CD4-positive, alpha-beta T cell treated with Interleukin-6 for 4 hours (primary cell): Measurements from ENCODE around the gene LRP6.
"Not testable (repeated sequence)": the region's sequence is repeated elsewhere in the genome, so short reads cannot be mapped to it uniquely, and the experiment has no call there.

Experiments used
- DNase-seq: peaks from one replicate; pipeline ENCODE4 v3.0.0-alpha.2; 2020; ENCODE audit warnings: mixed read lengths

Gene LRP6

GRCh38 chr12:12178559-12178958 lies 88.3 kb downstream of the LRP6 start:
- no peak for DNase-seq

DNA sequence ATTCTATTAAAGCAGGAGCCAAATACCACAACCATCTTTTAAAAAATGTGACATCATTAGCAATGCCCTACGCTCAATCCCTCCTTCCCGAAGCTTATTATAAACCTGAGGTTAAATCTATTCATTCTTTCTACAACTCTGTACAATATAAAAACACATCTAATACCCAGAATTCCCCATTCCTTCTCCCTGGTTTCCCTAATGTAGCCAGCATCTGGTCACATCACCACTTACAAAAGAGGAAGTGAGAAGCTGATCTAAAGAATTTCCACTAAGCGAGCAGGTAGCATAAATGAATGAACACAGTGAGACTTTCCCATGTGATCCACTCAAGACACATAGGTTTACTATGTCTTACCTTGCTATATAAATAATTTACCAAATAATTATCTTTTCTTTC lies 90.4 kb downstream of the LRP6 start:
- DNase-seq = no peak

GRCh38 chr12:12171991-12172511 lies 94.8 kb downstream of the LRP6 start:
- DNase-seq = no peak

DNA sequence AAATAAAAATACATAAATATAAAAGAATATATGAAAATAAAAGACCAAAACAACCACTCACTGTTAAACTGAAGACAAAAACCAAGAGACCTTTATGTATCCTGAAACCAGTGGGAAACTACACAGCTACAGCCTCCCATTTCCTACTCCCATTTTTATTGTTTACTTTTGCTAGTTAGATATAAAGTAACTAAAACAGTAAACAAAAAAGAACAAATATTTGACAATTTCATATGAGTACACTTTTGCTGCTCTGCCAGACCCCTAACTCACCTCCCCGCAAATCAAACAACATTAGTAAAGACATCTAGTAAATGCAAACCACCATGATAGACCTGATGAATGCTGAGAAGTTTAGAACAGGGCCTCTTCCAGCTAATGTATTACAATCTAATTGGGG lies 99.0 kb downstream of the LRP6 start:
- no peak for DNase-seq

GRCh38 chr12:12166751-12167150 lies 100.1 kb downstream of the LRP6 start:
- DNase-seq = no peak

GRCh38 chr12:12159988-12160387 lies 106.9 kb downstream of the LRP6 start:
- no peak for DNase-seq

GRCh38 chr12:12158858-12159257 lies 108.0 kb downstream of the LRP6 start:
- DNase-seq = no peak

DNA sequence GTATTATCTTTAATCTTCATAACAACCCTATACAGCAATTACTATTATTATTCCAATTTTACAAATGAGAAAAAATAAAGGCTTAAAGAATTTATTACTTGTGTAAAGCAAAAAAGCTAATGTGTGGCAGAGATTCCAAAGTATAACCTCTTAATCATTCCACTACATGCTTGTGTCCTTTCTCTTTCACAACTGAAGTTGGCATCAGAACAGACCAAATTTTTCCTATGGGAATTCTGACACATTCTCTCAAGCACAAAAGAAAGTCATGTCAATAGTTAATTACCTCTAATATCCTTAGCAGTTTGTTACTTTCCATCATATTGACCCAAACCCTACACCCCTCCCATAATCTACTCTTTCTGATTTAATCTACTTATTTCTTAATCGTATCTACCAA lies 109.4 kb downstream of the LRP6 start:
- no peak for DNase-seq

DNA sequence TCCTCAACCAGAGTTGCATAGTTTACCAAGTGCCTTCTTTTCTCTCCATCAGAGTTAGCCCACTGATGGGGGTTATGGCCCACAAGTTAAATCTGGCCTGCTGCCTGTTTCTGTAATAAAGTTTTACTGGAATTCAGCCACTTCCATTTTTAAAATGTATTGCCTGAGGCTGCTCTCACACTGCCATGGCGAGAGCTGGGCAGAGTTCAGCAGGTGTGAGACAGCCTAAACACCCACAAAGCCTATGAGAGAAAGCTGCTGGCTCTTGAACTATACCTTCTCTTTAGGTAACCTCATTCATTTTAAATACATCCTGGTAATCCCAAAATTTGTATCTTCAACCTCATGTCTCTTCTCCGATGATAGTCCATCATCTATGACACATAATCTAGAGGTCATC lies 110.0 kb downstream of the LRP6 start:
- no peak for DNase-seq

GRCh38 chr12:12156116-12156515 lies 110.7 kb downstream of the LRP6 start:
- no peak for DNase-seq

GRCh38 chr12:12153596-12153995 lies 113.2 kb downstream of the LRP6 start:
- no peak for DNase-seq

DNA sequence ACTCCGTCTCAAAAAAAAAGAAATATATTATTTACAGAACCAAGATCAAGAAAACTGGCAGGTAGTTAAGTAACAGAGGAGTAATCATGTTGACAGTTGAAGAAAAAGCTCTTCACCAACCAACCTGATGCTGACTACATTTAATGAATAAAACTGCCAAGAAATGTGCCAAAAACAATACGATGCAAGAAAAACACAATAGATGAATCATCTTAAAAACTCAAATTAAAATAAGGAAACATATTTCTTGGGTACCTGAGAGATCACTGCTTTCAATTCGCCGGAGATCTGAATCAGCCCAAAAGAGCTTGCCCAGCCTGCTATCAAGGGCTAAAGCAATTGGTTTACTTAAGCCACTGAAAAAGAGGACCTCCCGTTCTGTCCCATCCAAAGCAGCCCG lies 119.7 kb downstream of the LRP6 start:
- DNase-seq = no peak

GRCh38 chr12:12144531-12144930 lies 122.3 kb downstream of the LRP6 start:
- DNase-seq = not testable (repeated sequence)

DNA sequence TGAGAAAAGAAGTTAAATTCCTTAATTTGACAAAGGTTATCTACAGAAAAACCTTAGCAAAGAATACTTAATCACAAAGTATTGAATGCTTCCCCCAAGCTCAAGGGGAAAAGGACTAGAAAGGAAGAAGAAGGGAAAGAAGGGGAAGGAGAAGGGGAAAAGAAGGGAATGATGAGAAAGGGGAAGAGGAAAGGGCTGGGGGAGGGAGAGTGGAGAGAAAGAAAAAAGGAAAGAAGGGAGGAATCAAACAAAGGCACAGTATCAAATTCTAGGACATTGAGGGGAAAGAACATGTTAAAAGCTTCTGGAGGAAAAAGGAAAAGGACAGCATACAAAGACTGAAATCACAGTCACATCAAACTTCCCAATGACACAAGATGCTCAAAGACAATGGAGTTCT lies 125.8 kb downstream of the LRP6 start:
- DNase-seq = no peak

DNA sequence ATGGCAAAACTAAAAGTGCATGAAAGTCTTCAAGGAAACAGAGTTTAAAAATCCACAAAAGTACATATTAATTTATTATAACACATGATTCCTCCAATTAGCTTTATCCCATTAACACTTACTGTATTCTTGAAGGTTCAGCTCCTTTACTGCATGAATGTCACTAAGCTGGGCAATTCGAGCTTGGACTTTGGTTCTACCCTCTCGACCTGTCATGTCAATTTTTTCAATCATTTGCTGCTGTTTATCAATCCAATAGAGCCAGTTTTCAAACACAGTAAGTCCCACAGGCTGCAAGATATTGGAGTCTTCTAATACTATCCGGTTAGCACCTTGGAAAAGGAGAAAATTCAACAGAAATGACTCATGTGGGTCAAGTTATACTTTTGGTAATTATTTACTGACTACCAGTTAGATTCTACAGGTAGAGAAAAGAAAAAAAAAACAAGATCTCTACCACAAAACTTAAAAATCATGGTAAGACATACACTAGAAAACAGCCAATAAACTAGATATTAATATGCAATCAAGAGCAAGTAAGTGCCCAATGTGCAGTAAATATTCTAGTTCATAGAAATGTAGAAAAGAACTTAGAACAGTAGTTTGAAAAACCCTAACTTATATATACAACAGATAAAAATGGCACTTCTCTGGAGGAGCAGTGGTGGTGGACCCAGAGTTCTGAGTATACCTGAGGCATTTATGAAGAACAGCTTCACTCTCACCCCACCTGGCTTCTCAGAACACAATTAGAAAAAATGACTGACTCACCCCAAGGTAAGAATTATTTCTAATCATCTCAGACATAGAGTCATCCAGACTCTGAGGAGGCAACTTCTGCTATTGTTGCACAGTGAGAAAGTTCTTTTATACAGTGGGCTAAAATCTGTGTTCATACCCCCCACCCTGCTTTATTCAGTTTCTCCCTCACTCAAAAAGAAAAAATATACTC lies 128.4 kb downstream of the LRP6 start:
- no peak for DNase-seq

GRCh38 chr12:12133785-12134184 lies 133.1 kb downstream of the LRP6 start:
- DNase-seq = no peak

DNA sequence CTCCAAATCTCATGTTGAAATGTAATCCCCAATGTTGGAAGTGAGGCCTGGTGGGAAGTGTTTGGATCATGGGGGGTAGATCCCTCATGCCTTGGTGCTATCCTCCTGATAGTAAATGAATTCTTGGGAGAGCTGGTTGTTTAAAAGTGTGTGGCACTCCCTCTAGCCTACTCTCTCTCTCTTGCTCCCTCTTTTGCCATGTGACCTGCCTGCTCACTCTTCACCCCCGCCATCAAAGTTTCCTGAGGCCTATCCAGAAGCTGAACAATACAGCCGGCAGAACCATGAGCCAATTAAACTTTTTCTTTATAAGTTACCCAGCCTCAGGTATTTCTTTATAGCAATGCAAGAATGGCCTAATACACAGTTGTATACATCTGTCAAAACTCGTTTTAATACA lies 133.6 kb downstream of the LRP6 start:
- no peak for DNase-seq

- DNase-seq = no peak
Measured at GRCh38 chr12:12128670-12129069, 138.2 kb downstream of the LRP6 start.

DNA sequence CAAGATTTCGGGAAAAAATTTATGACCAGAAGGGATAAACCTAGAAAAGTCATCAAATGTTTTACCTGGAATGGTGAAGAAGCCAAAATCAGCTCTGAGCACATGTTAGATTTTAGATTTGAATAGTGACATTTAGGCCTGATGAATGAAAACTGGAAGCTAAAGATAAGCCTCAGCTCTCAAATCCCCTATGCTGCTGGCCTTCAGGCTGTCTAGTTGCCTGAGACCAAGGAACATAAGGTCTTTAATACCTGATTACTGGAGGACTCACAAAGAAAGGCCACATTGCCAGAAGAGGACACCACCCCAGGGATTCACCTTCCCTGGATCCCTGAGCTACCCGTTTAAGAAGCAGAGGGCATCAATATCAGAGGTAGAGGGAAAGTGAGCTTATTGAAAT lies 139.5 kb downstream of the LRP6 start:
- no peak for DNase-seq

DNA sequence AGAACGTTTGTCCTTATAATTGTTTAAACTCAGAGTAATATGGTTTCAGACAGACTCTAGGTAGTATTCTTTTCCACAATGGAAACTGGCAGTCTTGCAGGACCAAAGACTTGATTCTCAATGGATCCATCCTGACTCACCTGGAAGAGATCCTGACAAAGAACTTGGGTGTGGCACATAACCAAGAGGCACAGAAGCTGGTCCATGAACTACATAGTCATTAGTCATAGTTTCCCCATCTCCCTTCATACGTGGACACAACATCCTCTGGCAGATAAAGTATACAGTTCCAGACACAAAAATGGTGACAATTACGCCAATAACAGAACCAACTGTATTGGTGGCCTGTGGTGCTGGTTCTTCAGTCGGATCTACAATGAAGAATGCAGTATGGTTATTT lies 140.3 kb downstream of the LRP6 start:
- DNase-seq = no peak

DNA sequence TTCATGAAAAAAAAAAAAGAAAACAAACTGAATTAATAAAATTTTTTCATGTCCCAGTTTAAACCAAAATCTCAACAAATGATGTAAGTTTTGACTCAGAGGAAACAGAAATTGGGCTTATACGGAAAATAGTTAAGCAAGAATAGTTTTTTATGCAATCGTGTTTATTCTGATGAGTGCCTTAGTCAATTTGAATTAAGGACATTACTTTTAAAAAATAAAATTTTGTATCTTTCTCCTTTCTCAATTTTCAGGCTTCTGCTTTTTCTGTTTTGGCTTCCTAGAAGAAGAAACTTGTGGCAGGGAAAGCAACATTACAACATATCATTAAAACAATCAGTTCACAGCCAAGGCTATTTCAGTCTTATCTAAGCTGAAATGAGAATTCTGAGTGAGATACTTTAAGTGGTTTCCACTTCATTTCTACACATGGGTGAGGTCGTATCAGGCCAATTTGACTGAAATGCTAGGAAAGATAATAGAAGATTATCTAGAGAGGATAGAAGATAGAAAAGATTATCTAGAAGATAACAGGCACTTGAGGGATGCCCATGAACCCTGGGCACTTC lies 143.7 kb downstream of the LRP6 start:
- DNase-seq = no peak

- DNase-seq = no peak
Measured at GRCh38 chr12:12121061-12121460, 145.8 kb downstream of the LRP6 start.

- no peak for DNase-seq
Measured at GRCh38 chr12:12116677-12117076, 150.2 kb downstream of the LRP6 start.

DNA sequence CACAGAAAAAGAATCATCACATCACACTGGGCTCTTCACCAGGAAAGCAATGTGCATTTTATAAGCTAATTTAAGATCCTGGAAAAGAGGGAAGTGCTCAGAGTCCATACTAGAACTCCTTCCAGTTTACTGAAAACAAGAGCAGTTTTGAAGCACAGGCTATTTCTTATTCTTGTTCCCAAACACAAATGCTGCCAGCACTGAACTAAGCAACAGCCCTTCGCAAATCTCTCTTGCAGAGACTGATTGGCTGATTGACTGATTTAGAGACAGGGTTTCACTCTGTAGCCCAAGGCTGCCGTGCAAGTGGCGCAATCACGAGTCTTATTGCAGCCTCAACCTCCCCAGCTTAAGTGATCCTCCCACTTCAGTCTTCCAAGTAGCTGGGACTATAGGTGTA lies 151.3 kb downstream of the LRP6 start:
- no peak for DNase-seq
